Gastrocnemius medialis (tissue), 4 donors: Measurements from ENCODE around the gene BLCAP.

Experiments used
- CTCF ChIP-seq, 5 experiments: fragments of 450-650 bp in 3 of 5; fragments of 200-600 bp in 2 of 5; sonication (generic) in 2 of 5; IDR thresholded peaks in 4 of 5; conservative IDR thresholded peaks in 1 of 5; 1 replicate in 4 of 5; 2 replicates in 1 of 5; pipeline ENCODE4 v1.5.1; 2016 to 2019; ENCODE audit warnings: antibody characterized with exemption in 5 of 5, mild to moderate bottlenecking in 3 of 5, moderate library complexity in 3 of 5
- POLR2A ChIP-seq, 2 donors: fragments of 450-650 bp; IDR thresholded peaks; one replicate each; pipeline ENCODE4 v1.6.1; 2017; ENCODE audit warnings: antibody characterized with exemption in 2 of 2, mild to moderate bottlenecking in 2 of 2, moderate library complexity in 2 of 2

- TF ChIP-seq POLR2A (IDR thresholded peaks at IDR 0.05) (no peak), CTCF (IDR thresholded peaks at IDR 0.05 in 4 of 5, conservative IDR thresholded peaks at IDR 0.05 in 1 of 5) (no peak)
These were observed 16.7 kb upstream of the BLCAP start for GRCh38 chr20:37544386-37544785.
